ENCODE data around the gene FXYD3. TPM values are rescaled to one million over a fixed set of nuclear protein-coding genes. Genes with fewer than 3 reads are reported as not detected.
A peak's percentile ranks its signal among the peaks of the same experiment; 100 is the strongest.

The FXYD3 gene
- total and polyA plus RNA-seq, 2 of the 13 experiments (the other 11 are each of a cell fraction or from before 2014, with no cell fraction given): 4.9 TPM; not detected in 1

GRCh38 chr19:35130761-35131720 is 15.4 kb downstream of the FXYD3 start (continued):
- TF ChIP-seq AFF4 (CRISPR knock-in tag; IDR thresholded peaks at IDR 0.05) (no peak), ZNF232 (CRISPR knock-in tag; IDR thresholded peaks at IDR 0.05; ENCODE audit: borderline replicate concordance) (0 out of 2 replicates have a peak, but pooled peaks have one; percentile 25), ETV6 (CRISPR knock-in tag; conservative IDR thresholded peaks at IDR 0.05) (no peak), ZFX (CRISPR knock-in tag; IDR thresholded peaks at IDR 0.05; ENCODE audit: low read depth) (peak; percentile 91), ZNF331 (CRISPR knock-in tag; IDR thresholded peaks at IDR 0.05) (0 out of 2 replicates have a peak, but pooled peaks have one; percentile 10), ERF (CRISPR knock-in tag; IDR thresholded peaks at IDR 0.05) (peak; percentile 57; the same call in 1 of the 2 replicates), TCF12 (IDR thresholded peaks at IDR 0.05) (no peak), TCF12 (CRISPR knock-in tag; IDR thresholded peaks at IDR 0.05) (peak; percentile 87; the same call in 1 of the 2 replicates), HCFC1 (IDR thresholded peaks at IDR 0.05; ENCODE audit: low read depth, low read length) (no peak), LCORL (IDR thresholded peaks at IDR 0.05) (no peak), LCORL (CRISPR knock-in tag; IDR thresholded peaks at IDR 0.05) (peak; percentile 98), SOX5 (CRISPR knock-in tag; IDR thresholded peaks at IDR 0.05; ENCODE audit: borderline replicate concordance) (peak; percentile 65; the same call in 1 of the 2 replicates), ZNF776 (CRISPR knock-in tag; IDR thresholded peaks at IDR 0.05) (no peak), ZNF501 (CRISPR knock-in tag; IDR thresholded peaks at IDR 0.05) (peak; percentile 50), NONO (IDR thresholded peaks at IDR 0.05) (no peak), NONO (CRISPR knock-in tag; conservative IDR thresholded peaks at IDR 0.05) (peak; percentile 56; the same call in 1 of the 2 replicates), TEAD3 (CRISPR knock-in tag; optimal IDR thresholded peaks at IDR 0.05; ENCODE audit: borderline replicate concordance) (peak; percentile 94)
- TF ChIP-seq, protein P1, sequence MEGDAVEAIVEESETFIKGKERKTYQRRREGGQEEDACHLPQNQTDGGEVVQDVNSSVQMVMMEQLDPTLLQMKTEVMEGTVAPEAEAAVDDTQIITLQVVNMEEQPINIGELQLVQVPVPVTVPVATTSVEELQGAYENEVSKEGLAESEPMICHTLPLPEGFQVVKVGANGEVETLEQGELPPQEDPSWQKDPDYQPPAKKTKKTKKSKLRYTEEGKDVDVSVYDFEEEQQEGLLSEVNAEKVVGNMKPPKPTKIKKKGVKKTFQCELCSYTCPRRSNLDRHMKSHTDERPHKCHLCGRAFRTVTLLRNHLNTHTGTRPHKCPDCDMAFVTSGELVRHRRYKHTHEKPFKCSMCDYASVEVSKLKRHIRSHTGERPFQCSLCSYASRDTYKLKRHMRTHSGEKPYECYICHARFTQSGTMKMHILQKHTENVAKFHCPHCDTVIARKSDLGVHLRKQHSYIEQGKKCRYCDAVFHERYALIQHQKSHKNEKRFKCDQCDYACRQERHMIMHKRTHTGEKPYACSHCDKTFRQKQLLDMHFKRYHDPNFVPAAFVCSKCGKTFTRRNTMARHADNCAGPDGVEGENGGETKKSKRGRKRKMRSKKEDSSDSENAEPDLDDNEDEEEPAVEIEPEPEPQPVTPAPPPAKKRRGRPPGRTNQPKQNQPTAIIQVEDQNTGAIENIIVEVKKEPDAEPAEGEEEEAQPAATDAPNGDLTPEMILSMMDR (CRISPR knock-in tag; IDR thresholded peaks at IDR 0.05): peak; percentile 25
- TF ChIP-seq, protein P2, sequence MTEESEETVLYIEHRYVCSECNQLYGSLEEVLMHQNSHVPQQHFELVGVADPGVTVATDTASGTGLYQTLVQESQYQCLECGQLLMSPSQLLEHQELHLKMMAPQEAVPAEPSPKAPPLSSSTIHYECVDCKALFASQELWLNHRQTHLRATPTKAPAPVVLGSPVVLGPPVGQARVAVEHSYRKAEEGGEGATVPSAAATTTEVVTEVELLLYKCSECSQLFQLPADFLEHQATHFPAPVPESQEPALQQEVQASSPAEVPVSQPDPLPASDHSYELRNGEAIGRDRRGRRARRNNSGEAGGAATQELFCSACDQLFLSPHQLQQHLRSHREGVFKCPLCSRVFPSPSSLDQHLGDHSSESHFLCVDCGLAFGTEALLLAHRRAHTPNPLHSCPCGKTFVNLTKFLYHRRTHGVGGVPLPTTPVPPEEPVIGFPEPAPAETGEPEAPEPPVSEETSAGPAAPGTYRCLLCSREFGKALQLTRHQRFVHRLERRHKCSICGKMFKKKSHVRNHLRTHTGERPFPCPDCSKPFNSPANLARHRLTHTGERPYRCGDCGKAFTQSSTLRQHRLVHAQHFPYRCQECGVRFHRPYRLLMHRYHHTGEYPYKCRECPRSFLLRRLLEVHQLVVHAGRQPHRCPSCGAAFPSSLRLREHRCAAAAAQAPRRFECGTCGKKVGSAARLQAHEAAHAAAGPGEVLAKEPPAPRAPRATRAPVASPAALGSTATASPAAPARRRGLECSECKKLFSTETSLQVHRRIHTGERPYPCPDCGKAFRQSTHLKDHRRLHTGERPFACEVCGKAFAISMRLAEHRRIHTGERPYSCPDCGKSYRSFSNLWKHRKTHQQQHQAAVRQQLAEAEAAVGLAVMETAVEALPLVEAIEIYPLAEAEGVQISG (CRISPR knock-in tag; IDR thresholded peaks at IDR 0.05): peak; percentile 48; the same call in 1 of the 2 replicates
- TF ChIP-seq, protein P3, sequence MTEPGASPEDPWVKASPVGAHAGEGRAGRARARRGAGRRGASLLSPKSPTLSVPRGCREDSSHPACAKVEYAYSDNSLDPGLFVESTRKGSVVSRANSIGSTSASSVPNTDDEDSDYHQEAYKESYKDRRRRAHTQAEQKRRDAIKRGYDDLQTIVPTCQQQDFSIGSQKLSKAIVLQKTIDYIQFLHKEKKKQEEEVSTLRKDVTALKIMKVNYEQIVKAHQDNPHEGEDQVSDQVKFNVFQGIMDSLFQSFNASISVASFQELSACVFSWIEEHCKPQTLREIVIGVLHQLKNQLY (CRISPR knock-in tag; IDR thresholded peaks at IDR 0.05): no peak
